Mucosa of descending colon (tissue), 3 donors: ENCODE data around the gene SPO11. TPM values are rescaled to one million over a fixed set of nuclear protein-coding genes. Genes with fewer than 3 reads are reported as not detected.
A peak's percentile ranks its signal among the peaks of the same experiment; 100 is the strongest.

Source experiments
- ATAC-seq: fragments of 200-7000 bp; cut with Tn5 transposase; one replicate; pipeline ENCODE4 v1.9.1; 2020; ENCODE audit warnings: mild to moderate bottlenecking, moderate library complexity
- DNase-seq, 3 donors: peaks; one replicate each; pipeline ENCODE4 v3.0.0-alpha.2; 2020
- H3K36me3 ChIP-seq: fragments of 200-600 bp; one replicate; pipeline ENCODE4 v1.8.0; 2021; ENCODE audit warnings: low read depth, mild to moderate bottlenecking
- H3K4me1 ChIP-seq: fragments of 200-600 bp; one replicate; pipeline ENCODE4 v1.8.0; 2021; ENCODE audit warnings: low read depth, mild to moderate bottlenecking
- H3K4me3 ChIP-seq: fragments of 200-600 bp; one replicate; pipeline ENCODE4 v1.8.0; 2021; ENCODE audit warnings: mild to moderate bottlenecking
- H3K9me3 ChIP-seq: fragments of 200-600 bp; one replicate; pipeline ENCODE4 v1.8.0; 2021; ENCODE audit warnings: mild to moderate bottlenecking
- intact Hi-C, 2 donors: fragments of 100-400 bp; cut with DNase I in 1 of 2; cut with micrococcal nuclease in 1 of 2; formaldehyde crosslinking; loops; one replicate each; pipeline versions ENCODE4 v1.11.0 to v1.11.1; 2022; cut with DNase I, micrococcal nuclease
- total RNA-seq, 3 donors: library from RNA; stranded (reverse); fragmentation: NEBNext Ultra II Directional in 2 of 3; extraction: Animal tissue kit (Norgen Biotek cat#: 25700) in 2 of 3; gene quantifications; one replicate each; pipeline versions ENCODE4 v1.2.1 to v1.2.4, GENCODE V29; 2021 to 2023
- TF ChIP-seq, protein P1 (sequence below): fragments of 200-600 bp; IDR thresholded peaks from one replicate; pipeline ENCODE4 v1.8.0; 2022; ENCODE audit warnings: antibody characterized with exemption, mild to moderate bottlenecking
- donor health status: DM: no; HTN: no; CAD: no; lungs with moderate emphysema.
- donor health status: DM: no; HTN: no; CAD: no.
- donor health status: DM: no; HTN: yes; CAD: no.

SPO11 gene
- total RNA-seq, 3 donors from 2014 or later, result not detected

DNA sequence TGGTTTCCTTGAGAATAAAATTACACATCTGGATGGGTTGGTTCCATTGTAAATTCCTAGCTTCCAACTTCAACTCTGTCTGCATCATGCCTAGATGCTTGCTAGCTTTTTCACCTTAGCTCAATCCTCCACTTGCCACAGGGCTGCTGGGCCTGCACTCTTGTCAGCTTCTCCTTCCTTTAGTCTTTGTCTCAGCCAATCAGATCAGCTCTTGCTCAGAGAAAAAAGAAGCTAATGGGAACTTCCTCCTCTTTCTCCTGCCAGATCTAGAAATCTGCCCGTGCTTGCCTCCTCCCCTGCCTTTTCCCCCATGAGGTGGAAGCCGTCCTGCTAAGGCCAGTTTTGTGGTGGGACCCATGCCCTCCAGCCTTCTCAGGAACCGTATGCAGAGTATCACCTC, 40.0 kb downstream of the SPO11 start:
- no peaks in the 10 kb centered on the region for H3K4me1 ChIP-seq
- intact Hi-C loops, result no loop called here
- no peak for DNase-seq
- TF ChIP-seq, protein P1, sequence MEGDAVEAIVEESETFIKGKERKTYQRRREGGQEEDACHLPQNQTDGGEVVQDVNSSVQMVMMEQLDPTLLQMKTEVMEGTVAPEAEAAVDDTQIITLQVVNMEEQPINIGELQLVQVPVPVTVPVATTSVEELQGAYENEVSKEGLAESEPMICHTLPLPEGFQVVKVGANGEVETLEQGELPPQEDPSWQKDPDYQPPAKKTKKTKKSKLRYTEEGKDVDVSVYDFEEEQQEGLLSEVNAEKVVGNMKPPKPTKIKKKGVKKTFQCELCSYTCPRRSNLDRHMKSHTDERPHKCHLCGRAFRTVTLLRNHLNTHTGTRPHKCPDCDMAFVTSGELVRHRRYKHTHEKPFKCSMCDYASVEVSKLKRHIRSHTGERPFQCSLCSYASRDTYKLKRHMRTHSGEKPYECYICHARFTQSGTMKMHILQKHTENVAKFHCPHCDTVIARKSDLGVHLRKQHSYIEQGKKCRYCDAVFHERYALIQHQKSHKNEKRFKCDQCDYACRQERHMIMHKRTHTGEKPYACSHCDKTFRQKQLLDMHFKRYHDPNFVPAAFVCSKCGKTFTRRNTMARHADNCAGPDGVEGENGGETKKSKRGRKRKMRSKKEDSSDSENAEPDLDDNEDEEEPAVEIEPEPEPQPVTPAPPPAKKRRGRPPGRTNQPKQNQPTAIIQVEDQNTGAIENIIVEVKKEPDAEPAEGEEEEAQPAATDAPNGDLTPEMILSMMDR, result no peak
- H3K4me3 ChIP-seq, result no peak overlapping the region
- ATAC-seq, result no peak
- H3K36me3 ChIP-seq, result peaks cover 29% of the 10 kb centered on the region
- H3K9me3 ChIP-seq, result no peaks in the 10 kb centered on the region

DNA sequence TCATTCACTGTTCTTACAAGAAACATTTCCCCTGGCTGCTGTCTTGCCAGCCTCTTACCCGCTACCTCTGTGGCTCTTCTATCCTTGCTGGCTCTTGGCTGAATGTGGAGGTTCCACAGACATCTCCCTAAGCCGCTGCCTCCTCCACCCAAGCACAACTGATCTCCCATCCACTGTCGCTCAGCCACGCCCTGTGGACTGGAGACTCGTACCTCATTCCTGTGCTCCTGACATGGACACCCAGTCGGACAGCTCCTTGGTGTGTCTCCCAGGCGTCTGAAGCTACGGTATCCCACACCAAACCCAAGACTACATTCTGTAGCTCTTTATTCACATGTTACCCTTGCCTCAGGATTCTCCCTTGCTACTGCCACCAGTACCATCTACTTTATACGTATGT, 40.7 kb downstream of the SPO11 start:
- ATAC-seq (no peak), DNase-seq (no peak)
- Histone ChIP-seq H3K9me3 (no peaks in the 10 kb centered on the region), H3K4me3 (no peak overlapping the region), H3K4me1 (no peaks in the 10 kb centered on the region), H3K36me3 (peaks cover 31% of the 10 kb centered on the region)
- TF ChIP-seq, protein P1, result no peak
- intact Hi-C loops, result loop anchor here in 1 of 2 donors (10.0 kb wide), 1 partner anchor 224 kb away; no protein-coding TSS in a partner anchor

DNA sequence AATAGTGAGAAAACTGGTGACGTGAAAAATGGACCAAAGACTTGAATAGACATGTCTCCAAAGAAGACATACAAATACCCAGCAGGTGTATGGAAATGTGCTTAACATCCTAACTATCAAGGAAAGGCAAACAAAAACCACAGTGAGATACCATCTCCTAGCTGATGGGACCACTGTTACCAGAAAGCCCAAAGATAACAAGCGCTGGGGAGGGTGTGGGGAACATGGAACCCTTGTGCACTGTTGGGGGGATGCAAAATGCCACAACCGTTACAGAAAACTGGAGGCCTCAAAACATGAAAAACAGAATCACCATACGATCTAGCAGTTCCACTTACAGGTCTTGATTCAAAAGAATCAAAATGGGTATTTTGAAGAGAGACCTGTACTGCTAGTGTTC, 41.8 kb downstream of the SPO11 start:
- Histone ChIP-seq H3K4me3 (no peak overlapping the region), H3K4me1 (no peaks in the 10 kb centered on the region), H3K9me3 (no peaks in the 10 kb centered on the region), H3K36me3 (peaks cover 24% of the 10 kb centered on the region)
- ATAC-seq (no peak), DNase-seq (no peak)
- TF ChIP-seq, protein P1, result no peak
- intact Hi-C loops, result loop anchor here in 1 of 2 donors (10.0 kb wide), 1 partner anchor 223 kb away; no protein-coding TSS in a partner anchor

DNA sequence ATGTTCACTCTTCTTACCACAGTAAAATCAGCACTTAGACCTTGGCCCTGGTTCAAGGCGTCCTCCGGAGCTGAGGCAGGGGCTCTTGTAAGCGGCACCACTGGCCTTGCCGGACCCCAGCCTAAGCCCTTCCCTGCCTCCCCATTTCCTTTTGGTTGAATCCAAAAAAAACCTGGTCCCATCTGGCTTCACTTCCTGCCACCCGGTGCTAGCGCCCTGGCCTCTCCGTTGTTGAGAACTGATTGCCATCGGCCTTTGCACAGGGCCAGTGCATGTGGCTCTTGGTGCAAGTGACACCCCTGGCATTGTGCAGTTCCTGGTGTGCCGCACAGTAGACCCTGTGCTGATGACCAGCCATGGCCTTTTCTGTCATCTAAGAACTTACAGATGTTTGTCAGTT, 42.6 kb downstream of the SPO11 start:
- ATAC-seq (no peak), DNase-seq (no peak)
- Histone ChIP-seq H3K4me3 (no peak overlapping the region), H3K9me3 (no peaks in the 10 kb centered on the region), H3K36me3 (peaks cover 24% of the 10 kb centered on the region), H3K4me1 (no peaks in the 10 kb centered on the region)
- TF ChIP-seq, protein P1, result no peak
- intact Hi-C loops, result loop anchor here in 1 of 2 donors (10.0 kb wide), 1 partner anchor 223 kb away; no protein-coding TSS in a partner anchor

DNA sequence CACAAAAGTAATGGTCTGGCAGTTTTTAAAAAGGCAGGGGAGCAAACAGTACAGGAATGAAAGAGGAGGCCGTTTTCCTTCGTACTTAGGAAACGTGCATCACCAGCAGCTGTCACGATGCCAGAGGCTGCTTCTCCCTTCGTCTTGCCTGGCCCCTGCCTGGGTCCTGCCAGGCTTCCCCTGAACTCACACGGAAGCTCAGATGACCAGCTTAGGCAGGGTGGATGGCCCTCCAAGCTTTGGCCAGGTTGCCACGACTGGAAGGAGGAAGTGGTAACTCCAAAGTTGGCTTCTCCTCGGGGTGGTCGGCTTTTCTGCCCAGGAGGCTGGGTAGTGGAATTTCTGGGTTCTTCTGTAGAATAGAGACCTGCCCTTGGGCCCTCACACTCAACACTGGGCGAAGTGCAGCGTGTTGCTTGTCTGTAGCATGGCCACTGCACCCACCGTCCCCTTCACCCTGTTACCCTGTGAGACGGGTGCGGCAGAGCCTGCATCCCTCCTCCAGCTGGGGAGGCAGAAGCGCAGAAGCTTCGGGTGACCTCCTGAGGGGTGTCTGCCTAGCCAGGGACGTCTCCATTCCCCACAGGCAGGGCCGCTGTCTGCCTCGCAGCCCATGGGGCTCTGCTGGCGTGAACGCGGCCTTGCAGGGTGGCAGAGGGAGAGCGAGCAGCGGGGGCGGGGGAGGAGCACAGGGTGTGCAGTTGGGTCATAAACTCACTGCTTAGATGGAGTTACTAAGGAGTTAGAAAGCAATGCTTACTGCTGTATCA, 43.2 kb downstream of the SPO11 start:
- H3K4me1 ChIP-seq, result no peaks in the 10 kb centered on the region
- ATAC-seq (no peak), DNase-seq (peak in 1 of 3 donors; percentile 21)
- H3K36me3 ChIP-seq, result peaks cover 24% of the 10 kb centered on the region
- H3K9me3 ChIP-seq, result no peaks in the 10 kb centered on the region
- H3K4me3 ChIP-seq, result no peak overlapping the region
- TF ChIP-seq, protein P1, result no peak
- intact Hi-C loops, result loop anchor here in 1 of 2 donors (10.0 kb wide), 1 partner anchor 222 kb away; no protein-coding TSS in a partner anchor
